ENCODE data around the gene OLFML1. TPM values are rescaled to one million over a fixed set of nuclear protein-coding genes. Genes with fewer than 3 reads are reported as not detected.

OLFML1 gene
- total RNA-seq, 1 experiment from 2014 or later = not detected

GRCh38 chr11:7534042-7534378 is 48.7 kb downstream of the OLFML1 start:
- Mint-ChIP-seq H3K9me3 (ENCODE audit: low read depth, unreplicated experiment) (no peaks in the 10 kb centered on the region), H3K27me3 (ENCODE audit: unreplicated experiment) (peaks cover 59% of the 10 kb centered on the region), H3K4me1 (ENCODE audit: low read depth, unreplicated experiment) (peaks cover 11% of the 10 kb centered on the region), H3K36me3 (ENCODE audit: insufficient read depth, unreplicated experiment) (no peaks in the 10 kb centered on the region), H3K27ac (ENCODE audit: unreplicated experiment) (no peak overlapping the region), H3K4me3 (ENCODE audit: low read depth, unreplicated experiment) (no peak overlapping the region)
- TF ChIP-seq, protein P1, sequence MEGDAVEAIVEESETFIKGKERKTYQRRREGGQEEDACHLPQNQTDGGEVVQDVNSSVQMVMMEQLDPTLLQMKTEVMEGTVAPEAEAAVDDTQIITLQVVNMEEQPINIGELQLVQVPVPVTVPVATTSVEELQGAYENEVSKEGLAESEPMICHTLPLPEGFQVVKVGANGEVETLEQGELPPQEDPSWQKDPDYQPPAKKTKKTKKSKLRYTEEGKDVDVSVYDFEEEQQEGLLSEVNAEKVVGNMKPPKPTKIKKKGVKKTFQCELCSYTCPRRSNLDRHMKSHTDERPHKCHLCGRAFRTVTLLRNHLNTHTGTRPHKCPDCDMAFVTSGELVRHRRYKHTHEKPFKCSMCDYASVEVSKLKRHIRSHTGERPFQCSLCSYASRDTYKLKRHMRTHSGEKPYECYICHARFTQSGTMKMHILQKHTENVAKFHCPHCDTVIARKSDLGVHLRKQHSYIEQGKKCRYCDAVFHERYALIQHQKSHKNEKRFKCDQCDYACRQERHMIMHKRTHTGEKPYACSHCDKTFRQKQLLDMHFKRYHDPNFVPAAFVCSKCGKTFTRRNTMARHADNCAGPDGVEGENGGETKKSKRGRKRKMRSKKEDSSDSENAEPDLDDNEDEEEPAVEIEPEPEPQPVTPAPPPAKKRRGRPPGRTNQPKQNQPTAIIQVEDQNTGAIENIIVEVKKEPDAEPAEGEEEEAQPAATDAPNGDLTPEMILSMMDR (IDR thresholded peaks at IDR 0.05; ENCODE audit: unreplicated experiment) = no peak
- CTCF ChIA-PET = no interaction called here
- DNase-seq = no peak
- BruUV-seq (replicated peaks) = no TSS peak
- intact Hi-C loops (cut with micrococcal nuclease; ENCODE audit: unreplicated experiment) = no loop called here

DNA sequence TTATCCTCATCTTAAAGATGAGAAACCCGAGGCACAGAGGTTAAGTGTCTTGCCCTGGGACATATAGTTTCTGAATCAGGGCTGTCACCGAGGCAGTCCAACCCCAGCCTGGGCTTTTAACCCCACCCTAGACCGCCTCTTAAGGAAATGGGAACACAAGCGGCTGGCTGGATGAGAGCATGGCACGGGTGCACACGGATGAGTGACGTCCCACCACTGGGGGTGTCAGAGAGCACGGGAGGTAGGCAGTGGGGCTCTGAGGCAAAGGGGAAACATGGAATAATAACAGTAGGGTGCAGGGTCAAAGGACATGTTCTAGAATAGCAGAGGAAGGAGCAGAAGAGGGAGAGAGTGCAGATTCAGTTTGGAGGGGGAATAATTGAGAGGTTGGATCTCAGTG is 50.8 kb downstream of the OLFML1 start:
- no TSS peak for BruUV-seq (replicated peaks)
- no peak overlapping the region for H3K27ac Mint-ChIP-seq (ENCODE audit: unreplicated experiment)

GRCh38 chr11:7537265-7537664 is 52.0 kb downstream of the OLFML1 start:
- H3K27me3 Mint-ChIP-seq (ENCODE audit: unreplicated experiment) = peaks cover 92% of the 10 kb centered on the region

More for the DNA sequence above, 50.8 kb downstream of the OLFML1 start:
- H3K9me3 Mint-ChIP-seq (ENCODE audit: low read depth, unreplicated experiment) = no peaks in the 10 kb centered on the region
- peaks cover 11% of the 10 kb centered on the region for H3K4me1 Mint-ChIP-seq (ENCODE audit: low read depth, unreplicated experiment)
- peaks cover 80% of the 10 kb centered on the region for H3K27me3 Mint-ChIP-seq (ENCODE audit: unreplicated experiment)
- H3K4me3 Mint-ChIP-seq (ENCODE audit: low read depth, unreplicated experiment) = peak overlapping the region; percentile 2
- CTCF ChIA-PET = no interaction called here
- H3K36me3 Mint-ChIP-seq (ENCODE audit: insufficient read depth, unreplicated experiment) = no peaks in the 10 kb centered on the region
- intact Hi-C loops (cut with micrococcal nuclease; ENCODE audit: unreplicated experiment) = no loop called here
- DNase-seq = peak; percentile 60
- TF ChIP-seq, protein P1 (IDR thresholded peaks at IDR 0.05; ENCODE audit: unreplicated experiment) = no peak

DNA sequence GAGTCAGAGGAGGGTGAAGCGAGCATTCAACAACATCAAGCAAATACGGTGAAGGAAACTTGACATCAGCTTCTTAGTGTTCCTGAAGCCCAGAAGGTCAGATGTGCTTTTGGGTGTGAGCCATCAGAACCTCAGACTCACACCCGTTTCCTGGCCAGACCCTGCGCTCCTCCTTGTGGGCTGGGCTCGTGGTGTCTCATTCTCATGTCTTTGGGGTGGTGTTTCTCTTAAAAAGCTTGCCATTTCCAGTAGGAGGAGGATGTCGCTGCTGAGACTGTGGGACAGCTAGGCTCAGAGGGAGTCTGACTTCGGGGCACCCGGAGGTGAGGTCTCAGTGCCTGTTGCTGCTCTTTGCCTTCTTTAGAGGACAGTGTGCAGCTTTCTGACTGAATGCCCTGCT is 52.7 kb downstream of the OLFML1 start:
- no TSS peak for BruUV-seq (replicated peaks)
- H3K4me1 Mint-ChIP-seq (ENCODE audit: low read depth, unreplicated experiment) = peaks cover 11% of the 10 kb centered on the region
- CTCF ChIA-PET = no interaction called here
- TF ChIP-seq, protein P1 (IDR thresholded peaks at IDR 0.05; ENCODE audit: unreplicated experiment) = no peak
- no peak for DNase-seq
- H3K27me3 Mint-ChIP-seq (ENCODE audit: unreplicated experiment) = peaks cover 98% of the 10 kb centered on the region
- H3K9me3 Mint-ChIP-seq (ENCODE audit: low read depth, unreplicated experiment) = no peaks in the 10 kb centered on the region
- no peaks in the 10 kb centered on the region for H3K36me3 Mint-ChIP-seq (ENCODE audit: insufficient read depth, unreplicated experiment)
- intact Hi-C loops (cut with micrococcal nuclease; ENCODE audit: unreplicated experiment) = no loop called here
- no peak overlapping the region for H3K27ac Mint-ChIP-seq (ENCODE audit: unreplicated experiment)
- no peak overlapping the region for H3K4me3 Mint-ChIP-seq (ENCODE audit: low read depth, unreplicated experiment)

More at GRCh38 chr11:7537265-7537664, 52.0 kb downstream of the OLFML1 start:
- no peak overlapping the region for H3K4me3 Mint-ChIP-seq (ENCODE audit: low read depth, unreplicated experiment)
- no peak for DNase-seq
- no peak overlapping the region for H3K27ac Mint-ChIP-seq (ENCODE audit: unreplicated experiment)
- TF ChIP-seq, protein P1 (IDR thresholded peaks at IDR 0.05; ENCODE audit: unreplicated experiment) = no peak
- intact Hi-C loops (cut with micrococcal nuclease; ENCODE audit: unreplicated experiment) = no loop called here
- H3K36me3 Mint-ChIP-seq (ENCODE audit: insufficient read depth, unreplicated experiment) = no peaks in the 10 kb centered on the region
- H3K9me3 Mint-ChIP-seq (ENCODE audit: low read depth, unreplicated experiment) = no peaks in the 10 kb centered on the region
- peaks cover 11% of the 10 kb centered on the region for H3K4me1 Mint-ChIP-seq (ENCODE audit: low read depth, unreplicated experiment)
- CTCF ChIA-PET = no interaction called here
- BruUV-seq (replicated peaks) = no TSS peak
